Suprapubic skin (tissue), 4 donors: ENCODE results near the gene LIMS2.

Source experiments
- POLR2A ChIP-seq, 2 donors: fragments of 450-650 bp; IDR thresholded peaks; one replicate each; pipeline ENCODE4 v1.6.1; 2017; ENCODE audit warnings: antibody characterized with exemption in 2 of 2, mild to moderate bottlenecking in 2 of 2, moderate library complexity in 2 of 2
- POLR2AphosphoS5 ChIP-seq, 3 donors: sonication (generic); formaldehyde crosslinking; IDR thresholded peaks; one replicate each; pipeline ENCODE4 v1.6.1; 2017; ENCODE audit warnings: antibody characterized with exemption in 3 of 3
- TF ChIP-seq, protein P1 (sequence below), 2 donors: fragments of 200-600 bp in 1 of 2; fragments of 450-650 bp in 1 of 2; sonication (generic) in 1 of 2; IDR thresholded peaks; one replicate each; pipeline ENCODE4 v1.5.1; 2016 to 2019; ENCODE audit warnings: antibody characterized with exemption in 2 of 2, mild to moderate bottlenecking in 1 of 2, moderate library complexity in 1 of 2

DNA sequence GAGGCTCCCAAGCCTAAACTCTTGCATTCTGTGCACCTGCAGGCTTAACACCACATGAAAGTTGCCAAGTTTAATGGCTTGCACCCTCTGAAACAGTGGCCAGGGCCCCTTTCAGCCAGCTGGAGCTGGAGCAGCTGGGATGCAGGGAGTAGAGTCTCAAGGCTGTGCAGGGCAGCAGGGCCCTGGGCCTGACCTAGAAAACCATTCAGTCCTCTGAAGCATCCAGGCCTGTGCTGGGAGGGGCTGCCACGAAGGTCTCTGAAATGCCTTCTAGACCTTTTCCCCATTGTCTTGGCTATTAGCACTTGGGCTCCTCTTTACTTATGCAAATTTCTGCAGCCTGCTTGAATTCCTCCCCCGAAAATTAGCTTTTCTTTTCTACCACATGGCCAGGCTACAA is 15.4 kb upstream of the LIMS2 start:
- no peak for TF ChIP-seq POLR2A (IDR thresholded peaks at IDR 0.05)
- TF ChIP-seq, protein P1, sequence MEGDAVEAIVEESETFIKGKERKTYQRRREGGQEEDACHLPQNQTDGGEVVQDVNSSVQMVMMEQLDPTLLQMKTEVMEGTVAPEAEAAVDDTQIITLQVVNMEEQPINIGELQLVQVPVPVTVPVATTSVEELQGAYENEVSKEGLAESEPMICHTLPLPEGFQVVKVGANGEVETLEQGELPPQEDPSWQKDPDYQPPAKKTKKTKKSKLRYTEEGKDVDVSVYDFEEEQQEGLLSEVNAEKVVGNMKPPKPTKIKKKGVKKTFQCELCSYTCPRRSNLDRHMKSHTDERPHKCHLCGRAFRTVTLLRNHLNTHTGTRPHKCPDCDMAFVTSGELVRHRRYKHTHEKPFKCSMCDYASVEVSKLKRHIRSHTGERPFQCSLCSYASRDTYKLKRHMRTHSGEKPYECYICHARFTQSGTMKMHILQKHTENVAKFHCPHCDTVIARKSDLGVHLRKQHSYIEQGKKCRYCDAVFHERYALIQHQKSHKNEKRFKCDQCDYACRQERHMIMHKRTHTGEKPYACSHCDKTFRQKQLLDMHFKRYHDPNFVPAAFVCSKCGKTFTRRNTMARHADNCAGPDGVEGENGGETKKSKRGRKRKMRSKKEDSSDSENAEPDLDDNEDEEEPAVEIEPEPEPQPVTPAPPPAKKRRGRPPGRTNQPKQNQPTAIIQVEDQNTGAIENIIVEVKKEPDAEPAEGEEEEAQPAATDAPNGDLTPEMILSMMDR (IDR thresholded peaks at IDR 0.05), result no peak
- no peak for TF ChIP-seq POLR2AphosphoS5 (IDR thresholded peaks at IDR 0.05)
